SU-DHL-6 (cell line): Measurements from ENCODE around the gene RBPMS2.

Experiments
- H2AFZ ChIP-seq: fragments of 200-600 bp; sonication (generic); 2 replicates; pipeline ENCODE4 v1.6.1; 2014; ENCODE audit warnings: low read depth, mild to moderate bottlenecking, moderate library complexity, mixed read lengths, antibody characterized with exemption, low read length; ENCODE audit not compliant: severe bottlenecking
- H3F3A ChIP-seq: fragments of 200-600 bp; shearing (Covaris generic); 2 replicates; pipeline ENCODE4 v1.6.0; 2016; ENCODE audit warnings: antibody characterized with exemption, mild to moderate bottlenecking; ENCODE audit not compliant: insufficient read depth
- H3K27ac ChIP-seq: fragments of 200-600 bp; sonication (generic); 2 replicates; pipeline ENCODE4 v1.5.1; 2016; ENCODE audit warnings: low read depth, mild to moderate bottlenecking, low read length, moderate library complexity, mixed read lengths
- H3K27me3 ChIP-seq: fragments of 200-600 bp; sonication (generic), shearing (Covaris generic); 2 replicates; pipeline ENCODE4 v1.6.0; 2014; ENCODE audit warnings: mild to moderate bottlenecking, low read length
- H3K36me3 ChIP-seq: fragments of 200-600 bp; sonication (generic); 2 replicates; pipeline ENCODE4 v1.6.1; 2014; ENCODE audit warnings: mild to moderate bottlenecking, low read length, mixed read lengths
- H3K4me2 ChIP-seq: fragments of 300-600, 200-600 bp; shearing (Covaris generic), sonication (generic); 2 replicates; pipeline ENCODE4 v1.6.0; 2014; ENCODE audit warnings: low read length, low read depth, mild to moderate bottlenecking; ENCODE audit not compliant: poor library complexity, severe bottlenecking
- H3K4me3 ChIP-seq: fragments of 200-600 bp; sonication (generic); 2 replicates; pipeline ENCODE4 v1.5.1; 2014; ENCODE audit warnings: antibody characterized with exemption, low read length, mild to moderate bottlenecking, mixed read lengths; ENCODE audit not compliant: insufficient read depth, poor library complexity, severe bottlenecking
- H3K79me2 ChIP-seq: fragments of 200-600 bp; sonication (generic); 2 replicates; pipeline ENCODE4 v1.6.1; 2014; ENCODE audit warnings: mild to moderate bottlenecking, low read length, moderate library complexity; ENCODE audit not compliant: insufficient read depth
- H3K9ac ChIP-seq: fragments of 200-600 bp; sonication (generic); 2 replicates; pipeline ENCODE4 v1.7.0; 2014; ENCODE audit warnings: mild to moderate bottlenecking, low read length
- H3K9me2 ChIP-seq: fragments of 200-600 bp; sonication (generic); replicated peaks from 2 replicates; pipeline ENCODE4 v1.6.1; 2014; ENCODE audit warnings: low read length; ENCODE audit not compliant: insufficient read depth
- H3K9me3 ChIP-seq: fragments of 200-600 bp; sonication (generic); 2 replicates; pipeline ENCODE4 v1.6.1; 2014; ENCODE audit warnings: low read length, mixed read lengths; ENCODE audit not compliant: insufficient read depth
- H4K20me1 ChIP-seq: fragments of 200-600 bp; sonication (generic); 2 replicates; pipeline ENCODE4 v1.6.1; 2014; ENCODE audit warnings: low read depth, mild to moderate bottlenecking, antibody characterized with exemption, low read length, moderate library complexity, mixed read lengths
- CTCF ChIP-seq: fragments of 200-600 bp; sonication (generic); IDR thresholded peaks from one replicate; pipeline ENCODE4 v1.5.1; 2017; ENCODE audit warnings: antibody characterized with exemption, mild to moderate bottlenecking, low read length, moderate library complexity; ENCODE audit not compliant: insufficient read depth, poor library complexity, severe bottlenecking
- EZH2phosphoT487 ChIP-seq: fragments of 200-600 bp; sonication (generic), shearing (Covaris generic); conservative IDR thresholded peaks from 2 replicates; pipeline ENCODE4 v1.6.1; 2018; ENCODE audit warnings: mild to moderate bottlenecking, antibody characterized with exemption, low read length, moderate library complexity, mixed read lengths

Gene RBPMS2

DNA sequence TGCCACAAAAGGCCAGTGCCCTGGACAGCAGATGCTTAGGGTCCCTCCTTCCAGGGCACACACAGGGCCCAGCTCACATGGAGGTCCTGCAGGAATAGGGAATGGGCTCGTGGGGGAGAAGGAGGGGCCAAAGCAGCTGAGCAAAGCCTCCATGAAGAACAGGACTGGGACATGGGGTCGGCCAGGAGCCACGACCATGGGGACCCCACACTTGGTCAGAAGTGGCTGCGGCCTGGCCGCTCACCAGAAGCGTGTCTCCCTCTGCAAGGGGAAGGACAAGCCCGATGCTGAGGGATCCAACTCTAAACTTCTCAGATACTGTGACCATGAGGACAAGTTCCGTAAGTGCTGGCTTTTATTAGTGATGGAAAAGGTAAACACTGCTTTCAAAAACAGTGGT is 15.3 kb downstream of the RBPMS2 start:
- TF ChIP-seq EZH2phosphoT487 (no peak), CTCF (no peak)
- no peaks in the 10 kb centered on the region for H3K36me3 ChIP-seq
- no peak overlapping the region for H3K4me2 ChIP-seq
- H3K79me2 ChIP-seq = no peaks in the 10 kb centered on the region
- H3K27me3 ChIP-seq = no peaks in the 10 kb centered on the region
- H3K9me2 ChIP-seq = no peaks in the 10 kb centered on the region
- H4K20me1 ChIP-seq = no peaks in the 10 kb centered on the region
- H3K9me3 ChIP-seq = no peaks in the 10 kb centered on the region
- no peak overlapping the region for H3K4me3 ChIP-seq
- H3K9ac ChIP-seq = no peak overlapping the region
- no peaks in the 10 kb centered on the region for H3F3A ChIP-seq
- H3K27ac ChIP-seq = no peak overlapping the region
- no peak overlapping the region for H2AFZ ChIP-seq

DNA sequence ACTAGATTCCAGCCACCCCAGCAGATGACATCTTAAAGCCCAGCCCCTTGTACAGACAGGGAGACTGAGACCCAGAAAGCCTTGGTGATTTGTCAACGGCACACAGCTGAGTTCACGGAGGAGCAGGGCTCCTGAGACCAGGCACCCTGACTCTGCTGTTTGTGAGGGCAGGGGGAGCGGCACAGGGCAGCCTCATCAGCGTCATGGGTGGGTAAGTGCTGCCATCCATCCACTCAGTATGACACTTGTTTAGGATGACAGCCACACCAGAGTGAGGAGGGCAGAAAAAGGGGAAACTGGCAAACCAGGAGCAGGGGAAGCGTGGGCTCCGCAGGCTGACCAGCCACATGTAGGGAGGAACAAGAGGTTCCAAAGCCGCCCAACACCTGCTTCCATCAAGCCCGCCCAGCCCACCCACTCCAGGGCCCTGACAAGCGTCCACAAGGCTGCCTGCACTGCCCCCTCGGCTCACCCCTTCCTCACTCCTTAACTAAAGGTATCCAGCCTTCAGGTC is 19.9 kb downstream of the RBPMS2 start:
- H3K4me2 ChIP-seq = no peak overlapping the region
- H3K79me2 ChIP-seq = no peaks in the 10 kb centered on the region
- H2AFZ ChIP-seq = no peak overlapping the region
- no peaks in the 10 kb centered on the region for H4K20me1 ChIP-seq
- TF ChIP-seq CTCF (no peak), EZH2phosphoT487 (no peak)
- no peaks in the 10 kb centered on the region for H3F3A ChIP-seq
- H3K36me3 ChIP-seq = no peaks in the 10 kb centered on the region
- H3K27ac ChIP-seq = no peak overlapping the region
- H3K9ac ChIP-seq = no peak overlapping the region
- no peaks in the 10 kb centered on the region for H3K9me2 ChIP-seq
- H3K9me3 ChIP-seq = no peaks in the 10 kb centered on the region
- no peak overlapping the region for H3K4me3 ChIP-seq
- H3K27me3 ChIP-seq = no peaks in the 10 kb centered on the region

- Histone ChIP-seq H3K79me2 (no peaks in the 10 kb centered on the region), H4K20me1 (no peaks in the 10 kb centered on the region), H2AFZ (no peak overlapping the region), H3K9ac (no peak overlapping the region), H3K27ac (no peak overlapping the region), H3K36me3 (no peaks in the 10 kb centered on the region), H3K9me3 (no peaks in the 10 kb centered on the region), H3K4me3 (no peak overlapping the region), H3K9me2 (no peaks in the 10 kb centered on the region), H3F3A (no peaks in the 10 kb centered on the region), H3K27me3 (no peaks in the 10 kb centered on the region), H3K4me2 (peak overlapping the region; percentile 21)
- TF ChIP-seq EZH2phosphoT487 = no peak
- no peak for TF ChIP-seq CTCF
Measured at GRCh38 chr15:64754663-64755426, 20.5 kb downstream of the RBPMS2 start.
